ENCODE measurements around the gene SYNE2. TPM values are rescaled to one million over a fixed set of nuclear protein-coding genes. Genes with fewer than 3 reads are reported as not detected.
A peak's percentile ranks its signal among the peaks of the same experiment; 100 is the strongest.

The SYNE2 gene
- total and polyA plus RNA-seq, 4 donors, result 12.0 to 79.9 (median 19.5) TPM

DNA sequence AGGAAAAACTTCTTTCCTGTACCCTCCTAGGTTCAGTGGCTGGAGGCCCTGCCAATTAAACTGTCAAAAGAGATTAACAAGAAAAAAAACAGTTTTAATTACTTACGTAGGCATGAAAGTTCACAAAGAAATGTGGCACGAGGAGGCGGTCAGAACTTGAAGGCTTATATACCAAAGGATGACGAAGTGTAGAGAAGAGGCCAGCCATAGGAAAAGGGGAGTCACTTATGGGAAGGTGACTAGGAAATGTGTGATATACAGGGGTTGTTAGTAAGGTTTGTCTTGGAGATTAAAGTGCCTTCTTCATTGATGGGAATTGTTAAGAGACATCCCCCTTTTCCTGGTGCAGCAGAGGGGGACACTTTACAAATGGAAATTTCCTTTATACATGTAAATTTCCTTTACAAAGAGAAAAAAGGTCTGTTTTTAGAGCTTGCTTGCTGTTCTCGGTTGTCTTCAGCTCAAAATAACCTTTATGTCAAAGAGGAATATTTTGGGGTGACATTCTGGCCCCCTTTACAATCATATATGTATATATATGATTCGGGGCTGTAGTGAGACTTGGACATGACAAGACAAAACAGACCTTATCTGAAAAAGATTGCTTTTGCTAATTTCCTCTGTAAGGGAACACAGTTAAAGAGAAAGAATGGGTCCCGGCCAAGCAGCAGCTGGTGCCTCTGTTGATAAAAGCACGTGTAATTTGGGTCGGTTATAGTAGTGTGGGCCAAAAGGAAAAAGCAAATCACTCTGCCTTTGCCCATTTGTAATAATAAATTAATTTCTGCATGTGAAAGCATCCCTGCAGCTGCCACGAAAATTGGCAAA, 38.6 kb downstream of the SYNE2 start:
- Histone ChIP-seq H3K27ac (ENCODE audit: low read depth in 1 of 2, low read length in 2 of 2) (peak overlapping the region in 1 of 2 donors; percentile 1), H3K36me3 (ENCODE audit: control insufficient read depth in 4 of 4, insufficient read depth in 3 of 4, low read depth in 1 of 4, low read length in 3 of 4) (no peaks in the 10 kb centered on the region), H3K4me3 (ENCODE audit: low read depth in 1 of 3, low read length in 3 of 3) (no peak overlapping the region), H3K9me3 (ENCODE audit: control insufficient read depth in 4 of 4, low read length in 3 of 4) (no peaks in the 10 kb centered on the region), H3K27me3 (ENCODE audit: control insufficient read depth in 4 of 4, insufficient read depth in 4 of 4, low read length in 3 of 4) (no peaks in the 10 kb centered on the region), H3K9ac (ENCODE audit: low read depth in 1 of 2, low read length in 2 of 2) (no peak overlapping the region), H3K4me1 (ENCODE audit: control insufficient read depth in 4 of 4, insufficient read depth in 4 of 4, low read length in 3 of 4) (peaks cover 15 to 44% (median 35%) of the 10 kb centered on the region in 4 donors)
- no peak for TF ChIP-seq ATF3 (IDR thresholded peaks at IDR 0.05)
- TF ChIP-seq MAX (IDR thresholded peaks at IDR 0.05), result peak; percentile 28
- DNase-seq (ENCODE audit: low spot score), result no peak
- 50% methylated on average over 10 of the region's 10 CpGs for WGBS

- 82% methylated on average over 2 of the region's 2 CpGs for WGBS
- DNase-seq (ENCODE audit: low spot score), result no peak
- no peak overlapping the region for H3K27ac ChIP-seq (ENCODE audit: low read depth in 1 of 2, low read length in 2 of 2)
- no peak for TF ChIP-seq REST (IDR thresholded peaks at IDR 0.05)
- no peak for TF ChIP-seq FOXA1 (IDR thresholded peaks at IDR 0.05)
- no peak for TF ChIP-seq RXRA (IDR thresholded peaks at IDR 0.05)
- no peak for TF ChIP-seq ATF3 (IDR thresholded peaks at IDR 0.05)
- no peak for TF ChIP-seq MAX (IDR thresholded peaks at IDR 0.05)
- no peak for TF ChIP-seq JUND (IDR thresholded peaks at IDR 0.05)
- TF ChIP-seq NR2F2 (IDR thresholded peaks at IDR 0.05), result no peak
- TF ChIP-seq HNF4A (conservative IDR thresholded peaks at IDR 0.05), result no peak
- no peak for TF ChIP-seq EGR1 (IDR thresholded peaks at IDR 0.05; ENCODE audit: low read depth in 2 of 2)
- TF ChIP-seq, protein P1, sequence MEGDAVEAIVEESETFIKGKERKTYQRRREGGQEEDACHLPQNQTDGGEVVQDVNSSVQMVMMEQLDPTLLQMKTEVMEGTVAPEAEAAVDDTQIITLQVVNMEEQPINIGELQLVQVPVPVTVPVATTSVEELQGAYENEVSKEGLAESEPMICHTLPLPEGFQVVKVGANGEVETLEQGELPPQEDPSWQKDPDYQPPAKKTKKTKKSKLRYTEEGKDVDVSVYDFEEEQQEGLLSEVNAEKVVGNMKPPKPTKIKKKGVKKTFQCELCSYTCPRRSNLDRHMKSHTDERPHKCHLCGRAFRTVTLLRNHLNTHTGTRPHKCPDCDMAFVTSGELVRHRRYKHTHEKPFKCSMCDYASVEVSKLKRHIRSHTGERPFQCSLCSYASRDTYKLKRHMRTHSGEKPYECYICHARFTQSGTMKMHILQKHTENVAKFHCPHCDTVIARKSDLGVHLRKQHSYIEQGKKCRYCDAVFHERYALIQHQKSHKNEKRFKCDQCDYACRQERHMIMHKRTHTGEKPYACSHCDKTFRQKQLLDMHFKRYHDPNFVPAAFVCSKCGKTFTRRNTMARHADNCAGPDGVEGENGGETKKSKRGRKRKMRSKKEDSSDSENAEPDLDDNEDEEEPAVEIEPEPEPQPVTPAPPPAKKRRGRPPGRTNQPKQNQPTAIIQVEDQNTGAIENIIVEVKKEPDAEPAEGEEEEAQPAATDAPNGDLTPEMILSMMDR (IDR thresholded peaks at IDR 0.05; ENCODE audit: low read depth, low read length, missing input control), result no peak
- no peak for TF ChIP-seq RAD21 (IDR thresholded peaks at IDR 0.05)
- no peak for TF ChIP-seq HNF4G (IDR thresholded peaks at IDR 0.05)
- TF ChIP-seq SP1 (IDR thresholded peaks at IDR 0.05), result no peak
- H3K9ac ChIP-seq (ENCODE audit: low read depth in 1 of 2, low read length in 2 of 2), result no peak overlapping the region
- H3K36me3 ChIP-seq (ENCODE audit: control insufficient read depth in 4 of 4, insufficient read depth in 3 of 4, low read depth in 1 of 4, low read length in 3 of 4), result no peaks in the 10 kb centered on the region
- peaks cover 17 to 47% (median 38%) of the 10 kb centered on the region in 4 donors for H3K4me1 ChIP-seq (ENCODE audit: control insufficient read depth in 4 of 4, insufficient read depth in 4 of 4, low read length in 3 of 4)
- no peak overlapping the region for H3K4me3 ChIP-seq (ENCODE audit: low read depth in 1 of 3, low read length in 3 of 3)
- H3K27me3 ChIP-seq (ENCODE audit: control insufficient read depth in 4 of 4, insufficient read depth in 4 of 4, low read length in 3 of 4), result no peaks in the 10 kb centered on the region
- H3K9me3 ChIP-seq (ENCODE audit: control insufficient read depth in 4 of 4, low read length in 3 of 4), result no peaks in the 10 kb centered on the region
Measured at GRCh38 chr14:63892265-63892664, 39.5 kb downstream of the SYNE2 start.

Measured in liver (tissue), 9 donors.